HL-60 (cell line): ENCODE measurements around the gene EMP2.

ENCODE experiments used
- DNase-seq, 2 experiments: peaks; one replicate each; pipeline ENCODE4 v3.0.0-alpha.2; 2010 to 2020; ENCODE audit warnings: low read depth in 1 of 2, low spot score in 1 of 2
- H3K27ac ChIP-seq: fragments of 250-450 bp; sonication (Bioruptor Pico); replicated peaks from 2 replicates; pipeline ENCODE4 v1.5.1; 2020; ENCODE audit warnings: mild to moderate bottlenecking, moderate library complexity
- H3K27me3 ChIP-seq: fragments of 250-450 bp; sonication (Bioruptor Pico); 2 replicates; pipeline ENCODE4 v1.5.1; 2021; ENCODE audit warnings: mild to moderate bottlenecking, moderate library complexity; ENCODE audit not compliant: insufficient read depth, poor library complexity, severe bottlenecking
- H3K4me3 ChIP-seq: replicated peaks from 2 replicates; pipeline ENCODE4 v1.5.1; 2011; ENCODE audit warnings: mild to moderate bottlenecking, control low read depth, low read length; ENCODE audit not compliant: insufficient read depth
- CTCF ChIP-seq: IDR thresholded peaks from one replicate; pipeline ENCODE4 v1.5.1; 2011; ENCODE audit warnings: low read length, control low read depth, inconsistent platforms; ENCODE audit not compliant: insufficient read depth
- GABPA ChIP-seq: IDR thresholded peaks from 2 replicates; pipeline ENCODE4 v1.6.1; 2012; ENCODE audit warnings: low read depth
- POLR2AphosphoS5 ChIP-seq: IDR thresholded peaks from 2 replicates; pipeline ENCODE4 v1.6.1; 2012; ENCODE audit warnings: low read depth
- REST ChIP-seq: IDR thresholded peaks from 2 replicates; pipeline ENCODE4 v1.6.1; 2012; ENCODE audit warnings: low read depth; ENCODE audit not compliant: insufficient replicate concordance
- SPI1 ChIP-seq: IDR thresholded peaks from 2 replicates; pipeline ENCODE4 v1.6.1; 2012; ENCODE audit warnings: low read depth, mild to moderate bottlenecking, borderline replicate concordance

The EMP2 gene

GRCh38 chr16:10601444-10602408, 21.3 kb upstream of the EMP2 start:
- H3K27ac ChIP-seq = no peak overlapping the region
- H3K4me3 ChIP-seq = no peak overlapping the region
- TF ChIP-seq POLR2AphosphoS5 (no peak), GABPA (no peak), CTCF (no peak), SPI1 (no peak), REST (no peak)
- H3K27me3 ChIP-seq = no peaks in the 10 kb centered on the region
- no peak for DNase-seq

GRCh38 chr16:10600782-10601443, 20.5 kb upstream of the EMP2 start:
- no peaks in the 10 kb centered on the region for H3K27me3 ChIP-seq
- no peak for DNase-seq

More at GRCh38 chr16:10600782-10601443, 20.5 kb upstream of the EMP2 start:
- Histone ChIP-seq H3K4me3 (no peak overlapping the region), H3K27ac (no peak overlapping the region)
- no peak for TF ChIP-seq CTCF
- TF ChIP-seq SPI1 = no peak
- no peak for TF ChIP-seq GABPA
- TF ChIP-seq POLR2AphosphoS5 = no peak
- TF ChIP-seq REST = no peak
